Heart left ventricle (tissue), 16 donors: Measurements from ENCODE around the gene CHN1. TPM values are rescaled to one million over a fixed set of nuclear protein-coding genes. Genes with fewer than 3 reads are reported as not detected.

Source experiments
- ATAC-seq, 4 donors: fragments of 200-7000 bp; cut with Tn5 transposase; one replicate each; pipeline ENCODE4 v1.9.1; 2020 to 2022; ENCODE audit warnings: moderate library complexity in 4 of 4, mild to moderate bottlenecking in 3 of 4, moderate number of reproducible peaks in 1 of 4
- DNase-seq, 5 donors: peaks; one replicate each; pipeline ENCODE4 v3.0.0-alpha.2; 2020
- H3K27ac ChIP-seq, 12 donors: fragments of 200-600 bp; sonication (generic) in 4 of 12; one replicate each; pipeline versions ENCODE4 v1.5.0 to v1.8.0; 2016 to 2022; ENCODE audit warnings: mild to moderate bottlenecking in 2 of 12
- H3K27me3 ChIP-seq, 9 donors: fragments of 200-600 bp; sonication (generic) in 2 of 9; one replicate each; pipeline versions ENCODE4 v1.5.1 to v1.8.0; 2016 to 2022; ENCODE audit warnings: mild to moderate bottlenecking in 3 of 9
- H3K36me3 ChIP-seq, 9 donors: fragments of 200-600 bp; sonication (generic) in 2 of 9; one replicate each; pipeline versions ENCODE4 v1.5.0 to v1.8.0; 2018 to 2022; ENCODE audit warnings: mild to moderate bottlenecking in 2 of 9
- H3K4me1 ChIP-seq, 12 donors: fragments of 200-600 bp; sonication (generic) in 4 of 12; one replicate each; pipeline versions ENCODE4 v1.5.0 to v1.8.0; 2016 to 2022; ENCODE audit warnings: mild to moderate bottlenecking in 3 of 12
- H3K4me3 ChIP-seq, 12 donors: fragments of 200-600 bp; sonication (generic) in 4 of 12; one replicate each; pipeline versions ENCODE4 v1.5.0 to v1.8.0; 2017 to 2022; ENCODE audit warnings: mild to moderate bottlenecking in 9 of 12, moderate library complexity in 4 of 12
- H3K9me3 ChIP-seq, 12 donors: fragments of 200-600 bp; sonication (generic) in 4 of 12; one replicate each; pipeline versions ENCODE4 v1.5.0 to v1.8.0; 2016 to 2022; ENCODE audit warnings: mild to moderate bottlenecking in 1 of 12
- CTCF ChIP-seq, 12 donors: fragments of 200-600 bp; sonication (generic) in 4 of 12; IDR thresholded peaks; one replicate each; pipeline versions ENCODE4 v1.5.0 to v1.8.0; 2018 to 2022; ENCODE audit warnings: antibody characterized with exemption in 12 of 12, mild to moderate bottlenecking in 5 of 12
- POLR2A ChIP-seq, 2 donors: fragments of 450-650 bp; IDR thresholded peaks; one replicate each; pipeline ENCODE4 v1.6.1; 2017; ENCODE audit warnings: antibody characterized with exemption in 2 of 2, mild to moderate bottlenecking in 2 of 2, moderate library complexity in 2 of 2
- WGBS, 4 donors: extraction: QIAGEN DNeasy Blood & Tissue Kit in 2 of 4; methylation state at CpG; one replicate each; pipeline versions ENCODE4 v1.1.5 to v1.1.7; 2013 to 2018; 5-methylcytosine and 5-hydroxymethylcytosine counted together
- intact Hi-C, 10 donors: fragments of 100-400 bp; cut with DNase I; formaldehyde crosslinking; loops; one replicate each; pipeline versions ENCODE4 v1.11.1 to v1.14.2; 2022
- polyA plus RNA-seq, 2 donors: library from polyadenylated mRNA; stranded (reverse); fragments of 200-250 nt; gene quantifications; one replicate each; pipeline ENCODE4 v1.2.3, GENCODE V29; 2013
- total RNA-seq, 9 donors: library from RNA; depleted of rRNA in 2 of 9; stranded (reverse); fragments of >200 nt in 2 of 9; fragmentation: NEBNext Ultra II Directional in 3 of 9; extraction: Animal tissue kit (Norgen Biotek cat#: 25700) in 3 of 9; gene quantifications; one replicate each; pipeline versions ENCODE4 v1.1.0 to v1.2.4, GENCODE V29; 2016 to 2023
- donor health status: ischemic (EF 13 %, LVEDD 7.1; RV severe dilation, severe dysfunction).
- donor health status: healthy with polysubstance abuse.
- donor health status: DM: no; HTN: yes; CAD: no.
- donor health status: DM: no; HTN: no; CAD: no.
- donor health status: ischemic (EF 25% LVEDD 6.9; RV normal size, moderate dysfunction).
- donor health status: ischemic (EF 25% LVEDD 5.7; RV mildly dilated, moderate dysfunction).
- donor health status: healthy.
- donor health status: DM: yes; HTN: yes; CAD: no.
- donor health status: ischemic (EF 35%, LVEDD 5.7; RV mildly dilated, moderate dysfunction).
- donor health status: nonischemic (EF 11% LVEDD 7.7; RV severe dilation, severe dysfunction).
- donor health status: DM: yes; HTN: yes; CAD: no.
- donor health status: PGD.
- donor health status: ischemic (EF 29% LVEDD 5.4; RV normal size, mild dysfunction).
- donor health status: nonischemic (EF 23%, LVEDD 6.1; RV moderate dilation, normal function).

CHN1 gene
- total and polyA plus RNA-seq, 11 donors = 6.9 to 24.3 (median 19.2) TPM

DNA sequence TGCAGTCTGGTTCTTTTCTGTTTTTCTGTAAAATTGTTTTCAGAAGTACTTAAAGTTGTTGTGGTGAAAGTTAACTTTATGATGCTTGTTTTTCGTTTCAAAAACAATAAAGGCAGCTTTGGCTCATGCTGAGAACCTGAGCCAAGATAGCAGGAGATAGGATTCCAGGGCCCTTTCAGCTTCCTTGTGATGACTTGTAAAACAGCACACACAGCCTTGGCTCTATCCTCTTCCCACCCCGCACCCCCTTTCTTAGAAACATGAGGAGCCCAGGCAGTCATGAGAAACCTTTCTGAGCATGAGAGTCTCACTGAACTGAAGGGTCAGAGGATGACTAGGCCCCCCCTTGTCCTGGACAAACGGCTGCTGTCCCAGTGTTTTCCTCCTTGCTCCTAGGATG is 228.5 kb downstream of the CHN1 start:
- DNase-seq (no peak), ATAC-seq (no peak)
- no peaks in the 10 kb centered on the region for H3K9me3 ChIP-seq
- TF ChIP-seq POLR2A (IDR thresholded peaks at IDR 0.05) (no peak), CTCF (IDR thresholded peaks at IDR 0.05) (no peak)
- 81 to 88% (median 88%) methylated on average over 2 to 3 of the region's 3 CpGs for WGBS, 4 donors
- H3K4me3 ChIP-seq = no peak overlapping the region
- H3K36me3 ChIP-seq = no peaks in the 10 kb centered on the region
- peaks cover 0 to 27% (median 10%) of the 10 kb centered on the region in 12 donors for H3K4me1 ChIP-seq
- H3K27ac ChIP-seq = no peak overlapping the region
- intact Hi-C loops = loop anchor here in 3 of 10 donors (2.0 to 10.0 kb wide), 3 partner anchors 108 to 208 kb away; no protein-coding TSS in a partner anchor
- no peaks in the 10 kb centered on the region for H3K27me3 ChIP-seq

DNA sequence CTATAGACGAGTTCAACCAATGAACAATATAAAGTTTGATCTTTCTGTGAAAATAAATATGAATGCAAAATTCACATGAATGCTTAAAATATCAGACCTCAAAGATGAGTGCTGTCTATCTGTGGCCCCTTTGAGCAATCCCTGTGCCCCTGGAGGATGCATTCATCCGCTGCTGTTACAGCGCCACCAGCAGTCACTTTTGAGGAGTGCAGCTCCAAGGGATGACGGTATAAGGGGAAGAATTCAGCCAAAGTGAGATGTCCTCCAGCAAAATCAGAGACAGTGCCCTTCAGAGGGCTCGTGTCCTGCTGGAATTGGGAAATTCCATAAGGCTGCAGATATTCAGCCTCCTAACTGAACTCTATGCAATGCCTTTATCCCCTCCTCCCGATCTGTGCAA is 229.0 kb downstream of the CHN1 start:
- Histone ChIP-seq H3K27ac (no peak overlapping the region), H3K9me3 (no peaks in the 10 kb centered on the region), H3K4me1 (peaks cover 0 to 31% (median 13%) of the 10 kb centered on the region in 12 donors), H3K4me3 (no peak overlapping the region), H3K27me3 (no peaks in the 10 kb centered on the region), H3K36me3 (no peaks in the 10 kb centered on the region)
- ATAC-seq (no peak), DNase-seq (no peak)
- TF ChIP-seq CTCF (IDR thresholded peaks at IDR 0.05) (no peak), POLR2A (IDR thresholded peaks at IDR 0.05) (no peak)
- 80 to 87% (median 82%) methylated on average over 6 of the region's 6 CpGs for WGBS, 4 donors
- intact Hi-C loops = loop anchor here in 3 of 10 donors (2.0 to 10.0 kb wide), 3 partner anchors 109 to 209 kb away; no protein-coding TSS in a partner anchor

DNA sequence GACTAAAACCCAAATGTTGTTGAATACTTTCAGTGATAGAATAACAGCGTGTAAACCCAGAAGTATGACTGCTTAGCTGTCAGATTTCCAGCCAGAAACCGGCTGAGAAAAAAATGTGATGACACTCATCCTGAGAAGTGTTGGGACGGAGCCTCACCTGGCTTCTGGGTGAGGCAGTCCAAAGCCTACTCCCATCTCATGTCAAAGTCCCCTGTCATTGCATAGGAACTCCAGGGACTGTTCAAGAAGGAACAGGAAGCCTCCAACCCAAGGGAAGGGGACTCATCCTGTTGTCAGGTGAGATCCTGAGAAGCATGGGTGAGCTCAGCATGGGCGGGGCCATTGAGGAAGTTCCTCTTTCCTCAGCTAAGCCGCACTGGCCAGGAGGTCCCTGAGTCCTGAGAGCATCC is 229.6 kb downstream of the CHN1 start:
- H3K27ac ChIP-seq = no peak overlapping the region
- no peaks in the 10 kb centered on the region for H3K27me3 ChIP-seq
- no peaks in the 10 kb centered on the region for H3K36me3 ChIP-seq
- 67 to 85% (median 70%) methylated on average over 5 of the region's 5 CpGs for WGBS, 4 donors
- H3K4me1 ChIP-seq = peaks cover 0 to 31% (median 13%) of the 10 kb centered on the region in 12 donors
- no peaks in the 10 kb centered on the region for H3K9me3 ChIP-seq
- TF ChIP-seq POLR2A (IDR thresholded peaks at IDR 0.05) (no peak), CTCF (IDR thresholded peaks at IDR 0.05) (no peak)
- no peak for DNase-seq
- no peak overlapping the region for H3K4me3 ChIP-seq
- no peak for ATAC-seq
- intact Hi-C loops = loop anchor here in 2 of 10 donors (10.0 kb wide), 2 partner anchors 109 to 129 kb away; no protein-coding TSS in a partner anchor

DNA sequence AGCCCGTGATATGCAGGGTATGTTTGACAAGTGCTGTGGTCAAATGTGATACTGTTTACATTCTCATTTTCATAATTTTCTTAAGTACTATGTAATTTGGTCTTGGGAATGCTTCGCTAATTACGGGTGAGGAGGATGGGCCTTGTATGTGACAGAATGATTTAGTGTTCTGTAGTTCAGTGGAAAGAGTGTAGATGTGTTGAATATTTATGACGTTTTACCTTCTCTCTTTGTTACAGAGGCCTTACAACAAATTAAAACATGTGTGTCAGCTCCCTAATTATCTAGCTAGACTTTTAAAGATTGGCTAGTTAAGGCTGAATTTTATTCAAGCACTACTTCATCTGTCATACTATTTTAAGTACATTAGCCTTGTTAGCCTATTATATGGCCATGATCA is 230.3 kb downstream of the CHN1 start:
- DNase-seq (no peak), ATAC-seq (no peak)
- Histone ChIP-seq H3K27me3 (no peaks in the 10 kb centered on the region), H3K9me3 (no peaks in the 10 kb centered on the region), H3K4me3 (no peak overlapping the region), H3K27ac (no peak overlapping the region), H3K36me3 (no peaks in the 10 kb centered on the region), H3K4me1 (peaks cover 0 to 31% (median 13%) of the 10 kb centered on the region in 12 donors)
- intact Hi-C loops = loop anchor here in 3 of 10 donors (5.0 to 10.0 kb wide), 3 partner anchors 110 to 212 kb away; no protein-coding TSS in a partner anchor
- no peak for TF ChIP-seq POLR2A (IDR thresholded peaks at IDR 0.05)
- no peak for TF ChIP-seq CTCF (IDR thresholded peaks at IDR 0.05)
- 97 to 99% (median 97%) methylated on average over 4 of the region's 4 CpGs for WGBS, 4 donors
